Erythroblast (primary cell): ENCODE results near the gene MAP2K3.

Source experiments
- GATA1 ChIP-seq: IDR thresholded peaks from 2 replicates; pipeline ENCODE4 v1.6.1; 2011; ENCODE audit warnings: low read depth, mild to moderate bottlenecking, control low read depth, low read length, moderate library complexity
- POLR2A ChIP-seq: IDR thresholded peaks from 2 replicates; pipeline ENCODE4 v1.6.1; 2011; ENCODE audit warnings: mild to moderate bottlenecking, low read length

- TF ChIP-seq POLR2A (no peak), GATA1 (no peak)
These were observed 25.9 kb upstream of the MAP2K3 start for GRCh38 chr17:21258593-21258992.
